ENCODE results near the gene ADGRB2. TPM values are rescaled to one million over a fixed set of nuclear protein-coding genes. Genes with fewer than 3 reads are reported as not detected.

ADGRB2 gene
- total and polyA plus RNA-seq, 2 donors, result 6.1 to 13.4 TPM

Small RNA genes lying within 50 kb of the gene (small RNA-seq; reads per million reads assigned to genes)
- not detected for gene MIR4254

Other genes starting within 250 kb of the ADGRB2 start
- gene TINAGL1, start 187.8 kb downstream of the ADGRB2 start, total RNA-seq, result 94.1 TPM
- gene TINAGL1, start 187.8 kb downstream of the ADGRB2 start, polyA plus RNA-seq, result 155 TPM
- gene HCRTR1, start 146.7 kb downstream of the ADGRB2 start, total RNA-seq, result 0.21 TPM
- gene HCRTR1, start 146.7 kb downstream of the ADGRB2 start, polyA plus RNA-seq, result 0.09 TPM
- gene PEF1, start 119.5 kb downstream of the ADGRB2 start, total RNA-seq, result 39.2 TPM
- gene PEF1, start 119.5 kb downstream of the ADGRB2 start, polyA plus RNA-seq, result 90.4 TPM
- gene COL16A1, start 60.3 kb downstream of the ADGRB2 start, total RNA-seq, result 217 TPM
- gene COL16A1, start 60.3 kb downstream of the ADGRB2 start, polyA plus RNA-seq, result 166 TPM
- gene SPOCD1, start 51.7 kb upstream of the ADGRB2 start, total RNA-seq, result 0.90 TPM
- 5.7 TPM for gene SPOCD1, start 51.7 kb upstream of the ADGRB2 start, polyA plus RNA-seq
- gene PTP4A2, start 174.0 kb upstream of the ADGRB2 start, total RNA-seq, result 462 TPM
- gene PTP4A2, start 174.0 kb upstream of the ADGRB2 start, polyA plus RNA-seq, result 118 TPM
- 84.8 TPM for gene KHDRBS1, start 249.5 kb upstream of the ADGRB2 start, total RNA-seq
- gene KHDRBS1, start 249.5 kb upstream of the ADGRB2 start, polyA plus RNA-seq, result 85.0 TPM

All from urinary bladder (tissue), 2 donors.